ENCODE results near the gene CXCR3. TPM values are rescaled to one million over a fixed set of nuclear protein-coding genes. Genes with fewer than 3 reads are reported as not detected.
"Not testable (repeated sequence)": the region's sequence is repeated elsewhere in the genome, so short reads cannot be mapped to it uniquely, and the experiment has no call there.

CXCR3 gene
- total RNA-seq, 5 donors from 2014 or later (not counting 1 experiment from before 2014, with no cell fraction given): 12.5 to 41.5 (median 17.6) TPM

DNA sequence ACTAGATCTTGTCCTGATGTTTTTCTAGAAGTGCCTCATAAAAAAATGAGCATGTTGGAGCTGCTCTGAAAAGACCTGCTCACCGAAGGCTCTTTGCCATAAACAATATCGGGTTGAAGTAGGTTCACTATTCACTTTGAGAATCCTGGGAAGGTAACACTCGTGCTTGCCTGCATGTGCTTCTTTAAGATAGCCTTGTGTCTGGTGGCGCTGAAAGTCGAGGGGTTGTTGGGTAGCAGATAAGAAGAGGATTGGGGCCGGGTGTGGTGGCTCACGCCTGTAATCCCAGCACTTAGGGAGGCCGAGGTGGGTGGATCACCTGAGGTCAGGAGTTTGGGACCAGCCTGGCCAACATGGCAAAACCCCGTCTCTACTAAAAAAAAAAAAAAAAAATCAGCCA is 6.6 kb downstream of the CXCR3 start:
- not testable (repeated sequence) for H3K27me3 ChIP-seq (replicated peaks in 1 of 2; ENCODE audit: control insufficient read depth in 2 of 2, extremely low read depth in 1 of 2, insufficient read depth in 2 of 2, low read length in 1 of 2); H3K9me3 ChIP-seq; DNase-seq; H3K9me3 Mint-ChIP-seq; H3K27ac ChIP-seq (ENCODE audit: low read length); ATAC-seq (replicated peaks in 1 of 4); H3K4me3 Mint-ChIP-seq; H3K4me3 ChIP-seq (ENCODE audit: control insufficient read depth in 1 of 2, extremely low read depth in 1 of 2, low read length in 1 of 2)
- ChIA-PET POLR2A (interaction anchor here in 1 of 2 donors (0.7 kb wide), 1 partner anchor 1244 kb away, joined by 5 read pairs; no protein-coding TSS in a partner anchor), CTCF (interaction anchor here in 1 of 2 donors (1.1 kb wide), 1 partner anchor 11 kb away, joined by 3 read pairs; no protein-coding TSS in a partner anchor)
- 100% methylated on average over 1 of the region's 9 CpGs for WGBS (ENCODE audit: insufficient coverage)
- Mint-ChIP-seq H3K27ac (peak overlapping the region in 1 of 2 donors; percentile 77), H3K4me1 (peaks cover 49 to 57% (median 51%) of the 10 kb centered on the region in 3 donors), H3K27me3 (peaks cover 0 to 11% of the 10 kb centered on the region in 2 donors), H3K36me3 (peaks cover 50% of the 10 kb centered on the region)
- Histone ChIP-seq H3K4me1 (ENCODE audit: control insufficient read depth in 1 of 2, extremely low read depth in 1 of 2, insufficient read depth in 2 of 2, low read length in 2 of 2) (peaks cover 6 to 57% of the 10 kb centered on the region in 2 experiments), H3K36me3 (ENCODE audit: control insufficient read depth in 2 of 2, extremely low read depth in 1 of 2, insufficient read depth in 1 of 2, low read length in 1 of 2) (peaks cover 0 to 36% of the 10 kb centered on the region in 2 donors)

DNA sequence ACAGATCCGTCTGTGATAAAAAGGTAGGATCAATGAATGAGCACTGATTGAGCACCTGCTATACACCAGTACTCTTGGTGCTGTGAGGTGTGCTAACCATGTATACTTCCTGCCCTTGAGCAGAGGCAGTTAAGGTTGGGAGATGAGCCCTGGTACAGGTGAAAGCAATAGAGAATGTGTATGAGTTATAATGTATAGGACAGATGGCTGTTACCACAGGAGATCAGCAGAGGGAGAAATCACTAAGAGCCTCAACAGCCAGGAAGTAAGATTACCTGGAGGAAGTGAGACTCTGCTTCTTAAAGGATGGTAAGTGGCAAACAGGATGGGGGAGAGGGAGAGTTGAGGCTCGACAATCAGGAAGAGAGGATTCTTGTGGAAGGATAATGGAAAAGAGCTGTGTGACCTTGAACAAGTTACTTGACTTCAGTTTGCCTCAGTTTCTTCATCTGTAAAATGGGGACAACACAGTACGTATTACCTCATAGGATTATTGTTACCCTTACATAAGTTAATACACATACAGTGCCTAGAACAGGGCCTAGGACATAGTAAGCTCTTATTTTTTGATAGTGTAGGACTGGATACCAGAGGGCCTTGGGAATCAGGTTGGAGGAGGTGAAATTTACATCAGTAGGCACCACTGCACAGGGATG is 9.1 kb downstream of the CXCR3 start:
- Histone ChIP-seq H3K4me3 (ENCODE audit: control insufficient read depth in 1 of 2, extremely low read depth in 1 of 2, low read length in 1 of 2) (no peak overlapping the region), H3K9me3 (no peaks in the 10 kb centered on the region), H3K27me3 (replicated peaks in 1 of 2; ENCODE audit: control insufficient read depth in 2 of 2, extremely low read depth in 1 of 2, insufficient read depth in 2 of 2, low read length in 1 of 2) (no peaks in the 10 kb centered on the region), H3K27ac (ENCODE audit: low read length) (peak overlapping the region; percentile 24), H3K36me3 (ENCODE audit: control insufficient read depth in 2 of 2, extremely low read depth in 1 of 2, insufficient read depth in 1 of 2, low read length in 1 of 2) (peaks cover 0 to 45% of the 10 kb centered on the region in 2 donors), H3K4me1 (ENCODE audit: control insufficient read depth in 1 of 2, extremely low read depth in 1 of 2, insufficient read depth in 2 of 2, low read length in 2 of 2) (peaks cover 8 to 52% of the 10 kb centered on the region in 2 experiments)
- Mint-ChIP-seq H3K9me3 (no peaks in the 10 kb centered on the region), H3K27ac (peak overlapping the region; percentile 88 to 95), H3K4me3 (peak overlapping the region in 1 of 3 donors; percentile 52), H3K4me1 (peaks cover 51 to 62% (median 58%) of the 10 kb centered on the region in 3 donors), H3K27me3 (peaks cover 0 to 11% of the 10 kb centered on the region in 2 donors), H3K36me3 (peaks cover 48% of the 10 kb centered on the region)
- ChIA-PET CTCF (no interaction called here), POLR2A (interaction anchor here in 1 of 2 donors (1.0 kb wide), 1 partner anchor 10 kb away, joined by 3 read pairs; no protein-coding TSS in a partner anchor)
- ATAC-seq (replicated peaks in 1 of 4) (peak in 3 of 4 experiments; percentile 21 to 48 (median 37)), DNase-seq (peak in 1 of 35 experiments; percentile 49)
- no CpG with 5 or more reads among the region's 3 CpGs for WGBS (ENCODE audit: insufficient coverage)

DNA sequence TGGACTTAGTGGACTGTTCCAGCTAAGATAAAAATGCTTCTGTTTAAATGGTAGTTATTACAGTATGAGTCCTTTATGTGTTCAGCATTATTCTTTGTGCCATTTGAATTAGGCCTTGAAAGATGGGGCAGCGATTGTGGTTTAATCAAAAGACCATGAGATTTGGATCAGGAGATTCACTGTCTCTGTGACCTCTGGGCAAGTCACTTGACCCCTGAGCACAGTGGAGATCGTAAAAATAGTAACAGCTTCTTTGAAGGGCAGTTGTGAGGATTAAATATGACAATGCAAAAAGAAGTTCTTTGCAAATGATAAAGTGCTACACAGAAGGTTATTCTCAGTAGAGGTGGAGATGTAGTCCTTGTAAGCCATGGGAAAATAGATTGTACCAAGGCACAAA is 10.8 kb downstream of the CXCR3 start:
- POLR2A ChIA-PET: interaction anchor here in 1 of 2 donors (0.7 kb wide), 1 partner anchor 235 kb away, joined by 3 read pairs; no protein-coding TSS in a partner anchor
- ATAC-seq (replicated peaks in 1 of 4) (no peak), DNase-seq (no peak)
- Histone ChIP-seq H3K4me3 (ENCODE audit: control insufficient read depth in 1 of 2, extremely low read depth in 1 of 2, low read length in 1 of 2) (no peak overlapping the region), H3K36me3 (ENCODE audit: control insufficient read depth in 2 of 2, extremely low read depth in 1 of 2, insufficient read depth in 1 of 2, low read length in 1 of 2) (peaks cover 0 to 47% of the 10 kb centered on the region in 2 donors), H3K27ac (ENCODE audit: low read length) (peak overlapping the region; percentile 69), H3K9me3 (no peaks in the 10 kb centered on the region), H3K4me1 (ENCODE audit: control insufficient read depth in 1 of 2, extremely low read depth in 1 of 2, insufficient read depth in 2 of 2, low read length in 2 of 2) (peaks cover 8 to 50% of the 10 kb centered on the region in 2 experiments), H3K27me3 (replicated peaks in 1 of 2; ENCODE audit: control insufficient read depth in 2 of 2, extremely low read depth in 1 of 2, insufficient read depth in 2 of 2, low read length in 1 of 2) (no peaks in the 10 kb centered on the region)
- H3K4me3 Mint-ChIP-seq: peak overlapping the region in 1 of 3 donors; percentile 60
- peaks cover 59% of the 10 kb centered on the region for H3K36me3 Mint-ChIP-seq
- H3K27me3 Mint-ChIP-seq: peaks cover 0 to 15% of the 10 kb centered on the region in 2 donors
- H3K27ac Mint-ChIP-seq: peak overlapping the region; percentile 95
- 100% methylated on average over 1 of the region's 2 CpGs for WGBS (ENCODE audit: insufficient coverage)
- CTCF ChIA-PET: no interaction called here
- no peaks in the 10 kb centered on the region for H3K9me3 Mint-ChIP-seq
- peaks cover 55 to 62% (median 58%) of the 10 kb centered on the region in 3 donors for H3K4me1 Mint-ChIP-seq

DNA sequence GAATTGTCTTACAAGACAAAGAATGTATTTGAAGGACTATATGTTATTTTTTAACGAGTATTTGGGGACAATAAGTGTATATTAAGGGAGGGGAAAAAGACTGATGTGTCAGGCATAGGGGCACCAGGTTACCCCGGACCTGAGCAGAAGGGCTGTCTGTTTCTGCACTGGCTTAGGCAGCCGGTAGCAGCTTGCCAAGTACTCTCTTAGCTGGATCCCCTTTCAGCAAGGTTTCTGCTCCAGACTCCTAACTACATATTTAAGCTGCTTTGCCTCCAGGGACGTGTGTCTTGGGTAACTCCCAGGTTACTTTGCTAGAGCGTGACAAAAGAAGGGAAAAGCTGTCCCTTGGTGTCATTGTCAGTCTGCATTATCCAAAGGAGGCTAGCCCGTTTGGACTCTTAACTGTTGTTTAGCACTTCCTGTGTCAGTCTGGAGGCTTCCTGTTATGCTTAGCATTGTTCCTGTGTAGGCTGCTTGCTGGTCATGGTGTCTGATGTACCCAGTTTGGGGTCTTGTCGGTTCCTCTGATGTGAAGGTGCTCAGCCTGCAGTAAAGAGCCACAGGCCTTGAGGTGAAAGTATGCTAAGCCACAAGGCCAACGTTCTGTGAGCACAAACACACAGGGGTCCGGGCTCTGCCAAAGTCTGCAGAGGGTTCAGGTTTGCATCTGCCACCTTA is 11.6 kb downstream of the CXCR3 start:
- peaks cover 0 to 15% of the 10 kb centered on the region in 2 donors for H3K27me3 Mint-ChIP-seq
- no peaks in the 10 kb centered on the region for H3K9me3 Mint-ChIP-seq
- peaks cover 55 to 62% (median 58%) of the 10 kb centered on the region in 3 donors for H3K4me1 Mint-ChIP-seq
- H3K36me3 ChIP-seq (ENCODE audit: control insufficient read depth in 2 of 2, extremely low read depth in 1 of 2, insufficient read depth in 1 of 2, low read length in 1 of 2): peaks cover 0 to 47% of the 10 kb centered on the region in 2 donors
- H3K9me3 ChIP-seq: no peaks in the 10 kb centered on the region
- H3K27ac ChIP-seq (ENCODE audit: low read length): peak overlapping the region; percentile 69
- H3K4me1 ChIP-seq (ENCODE audit: control insufficient read depth in 1 of 2, extremely low read depth in 1 of 2, insufficient read depth in 2 of 2, low read length in 2 of 2): peaks cover 8 to 50% of the 10 kb centered on the region in 2 experiments
- POLR2A ChIA-PET: interaction anchor here in 1 of 2 donors (0.5 kb wide), 1 partner anchor 545 kb away, joined by 4 read pairs; no protein-coding TSS in a partner anchor
- 8% methylated on average over 5 of the region's 9 CpGs for WGBS (ENCODE audit: insufficient coverage)
- no peaks in the 10 kb centered on the region for H3K27me3 ChIP-seq (replicated peaks in 1 of 2; ENCODE audit: control insufficient read depth in 2 of 2, extremely low read depth in 1 of 2, insufficient read depth in 2 of 2, low read length in 1 of 2)
- H3K4me3 ChIP-seq (ENCODE audit: control insufficient read depth in 1 of 2, extremely low read depth in 1 of 2, low read length in 1 of 2): no peak overlapping the region
- H3K36me3 Mint-ChIP-seq: peaks cover 56% of the 10 kb centered on the region
- H3K4me3 Mint-ChIP-seq: peak overlapping the region; percentile 21 to 60 (median 34)
- CTCF ChIA-PET: interaction anchor here in 1 of 2 donors (0.5 to 0.8 kb wide), 2 partner anchors 24 to 324 kb away, joined by 4 to 9 read pairs; partner anchors contain the start of gene NONO
- peak in 25 of 35 experiments; percentile 22 to 75 (median 39) for DNase-seq
- H3K27ac Mint-ChIP-seq: peak overlapping the region; percentile 95
- peak; percentile 83 to 92 (median 89) for ATAC-seq (replicated peaks in 1 of 4)

DNA sequence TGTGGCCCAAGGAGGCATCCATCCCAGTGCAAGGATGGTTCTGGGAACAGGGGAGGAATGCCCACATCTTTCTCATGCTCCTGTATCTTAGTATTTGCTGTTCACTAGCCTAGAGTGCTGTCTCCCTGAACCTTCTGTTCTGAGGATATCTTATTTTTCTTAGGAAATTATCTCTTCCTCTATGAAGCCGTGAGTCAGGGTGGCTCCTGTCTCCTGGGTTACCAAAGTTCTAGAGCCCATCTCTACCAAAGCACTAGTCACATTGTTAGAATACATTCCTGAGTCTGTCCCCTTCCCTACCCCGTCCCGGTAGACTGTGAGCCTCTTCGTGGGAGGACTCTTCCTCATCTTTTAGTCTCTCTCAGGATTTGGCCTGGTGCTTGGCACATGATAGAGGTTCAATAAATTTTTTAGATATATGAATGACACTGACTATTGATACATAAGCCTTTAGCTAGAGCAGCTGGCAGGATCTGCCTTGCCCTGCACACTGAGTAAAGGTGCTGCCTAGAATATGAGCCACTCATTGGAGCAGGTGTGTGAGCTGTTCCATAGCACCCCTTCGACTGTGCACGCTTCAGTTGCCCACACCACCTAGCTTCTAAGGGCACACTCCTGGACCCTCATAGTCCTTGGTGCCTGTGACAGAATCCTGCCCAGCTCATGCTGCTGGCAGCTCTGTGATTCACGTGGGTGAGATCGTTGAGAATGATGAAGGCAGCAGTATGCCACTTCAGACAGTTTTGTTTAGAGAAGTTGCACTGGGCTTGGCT is 13.3 kb downstream of the CXCR3 start:
- Mint-ChIP-seq H3K27ac (peak overlapping the region; percentile 89 to 95), H3K36me3 (peaks cover 50% of the 10 kb centered on the region), H3K4me3 (no peak overlapping the region), H3K27me3 (peaks cover 0 to 15% of the 10 kb centered on the region in 2 donors), H3K9me3 (no peaks in the 10 kb centered on the region), H3K4me1 (peaks cover 52 to 56% (median 55%) of the 10 kb centered on the region in 3 donors)
- Histone ChIP-seq H3K9me3 (no peaks in the 10 kb centered on the region), H3K4me1 (ENCODE audit: control insufficient read depth in 1 of 2, extremely low read depth in 1 of 2, insufficient read depth in 2 of 2, low read length in 2 of 2) (peaks cover 8 to 47% of the 10 kb centered on the region in 2 experiments), H3K36me3 (ENCODE audit: control insufficient read depth in 2 of 2, extremely low read depth in 1 of 2, insufficient read depth in 1 of 2, low read length in 1 of 2) (peaks cover 0 to 33% of the 10 kb centered on the region in 2 donors), H3K4me3 (ENCODE audit: control insufficient read depth in 1 of 2, extremely low read depth in 1 of 2, low read length in 1 of 2) (no peak overlapping the region), H3K27ac (ENCODE audit: low read length) (peak overlapping the region; percentile 29), H3K27me3 (replicated peaks in 1 of 2; ENCODE audit: control insufficient read depth in 2 of 2, extremely low read depth in 1 of 2, insufficient read depth in 2 of 2, low read length in 1 of 2) (no peaks in the 10 kb centered on the region)
- WGBS (ENCODE audit: insufficient coverage): no CpG with 5 or more reads among the region's 8 CpGs
- CTCF ChIA-PET: no interaction called here
- ATAC-seq (replicated peaks in 1 of 4): no peak
- no peak for DNase-seq
- POLR2A ChIA-PET: no interaction called here

Measured in T-cell (primary cell).